ENCODE data around the gene KRT71.
"Not testable (repeated sequence)": the region's sequence is repeated elsewhere in the genome, so short reads cannot be mapped to it uniquely, and the experiment has no call there.

The KRT71 gene

DNA sequence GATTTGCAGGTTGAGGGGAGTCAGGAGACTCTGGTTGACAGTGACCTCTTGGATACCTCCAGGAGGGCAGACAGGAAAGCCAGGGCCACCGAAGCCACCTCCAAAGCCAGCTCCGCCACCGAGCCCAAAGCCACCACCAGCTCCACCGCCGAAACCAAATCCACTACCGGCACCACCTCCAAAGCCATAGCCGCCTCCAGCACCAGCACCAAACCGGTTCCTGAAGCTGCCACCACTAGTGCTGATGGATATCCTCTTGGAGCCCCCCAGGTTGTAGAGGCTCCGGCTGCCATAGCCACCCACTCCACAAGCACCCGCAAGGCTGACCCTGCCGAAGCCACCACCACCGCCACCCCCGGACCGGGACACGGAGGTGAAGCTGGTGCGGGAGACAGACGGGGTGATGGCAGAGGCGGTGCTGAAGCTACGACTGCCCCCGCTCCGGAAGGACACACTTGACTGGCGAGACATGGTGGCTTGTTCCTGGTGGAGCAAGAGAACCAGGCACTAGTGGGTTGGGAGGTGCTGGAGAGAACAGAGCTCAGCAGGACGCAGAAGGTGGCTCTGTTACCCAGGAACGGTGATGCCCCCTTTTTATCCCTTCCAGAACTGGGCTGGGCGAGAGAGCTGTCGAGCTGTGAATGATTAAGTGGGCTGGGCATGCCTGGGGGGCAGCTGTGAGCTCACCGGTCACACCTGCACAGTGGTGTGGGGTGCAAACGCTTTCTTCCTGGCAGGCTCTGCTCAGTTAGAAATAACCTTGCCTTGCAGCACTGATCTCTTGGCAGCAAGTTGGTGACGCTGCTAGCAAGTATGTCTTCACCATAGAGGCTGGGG lies 32.9 kb downstream of the KRT71 start, which contains the start of gene KRT5:
Gene KRT5 (minus strand): TSS at position 569 of the 837 bp plus-strand sequence. CDS start 98 bp downstream, at position 471.
- no peak for DNase-seq

DNA sequence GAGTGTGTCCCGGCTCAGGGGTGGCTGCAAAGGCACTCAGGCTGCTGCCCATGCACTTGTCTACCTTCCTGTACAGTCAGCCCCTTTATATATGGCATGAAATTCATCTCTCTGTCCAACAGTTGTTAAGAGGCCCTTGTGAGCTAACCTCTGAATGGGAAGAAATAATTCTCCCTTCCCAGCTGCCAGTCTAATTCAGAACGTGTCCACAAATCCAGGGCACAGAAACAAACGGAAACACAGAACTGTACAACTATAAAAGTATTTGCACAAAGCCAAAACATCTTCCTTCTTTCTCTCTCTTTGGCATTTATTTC lies 33.6 kb downstream of the KRT71 start:
- DNase-seq, result no peak

DNA sequence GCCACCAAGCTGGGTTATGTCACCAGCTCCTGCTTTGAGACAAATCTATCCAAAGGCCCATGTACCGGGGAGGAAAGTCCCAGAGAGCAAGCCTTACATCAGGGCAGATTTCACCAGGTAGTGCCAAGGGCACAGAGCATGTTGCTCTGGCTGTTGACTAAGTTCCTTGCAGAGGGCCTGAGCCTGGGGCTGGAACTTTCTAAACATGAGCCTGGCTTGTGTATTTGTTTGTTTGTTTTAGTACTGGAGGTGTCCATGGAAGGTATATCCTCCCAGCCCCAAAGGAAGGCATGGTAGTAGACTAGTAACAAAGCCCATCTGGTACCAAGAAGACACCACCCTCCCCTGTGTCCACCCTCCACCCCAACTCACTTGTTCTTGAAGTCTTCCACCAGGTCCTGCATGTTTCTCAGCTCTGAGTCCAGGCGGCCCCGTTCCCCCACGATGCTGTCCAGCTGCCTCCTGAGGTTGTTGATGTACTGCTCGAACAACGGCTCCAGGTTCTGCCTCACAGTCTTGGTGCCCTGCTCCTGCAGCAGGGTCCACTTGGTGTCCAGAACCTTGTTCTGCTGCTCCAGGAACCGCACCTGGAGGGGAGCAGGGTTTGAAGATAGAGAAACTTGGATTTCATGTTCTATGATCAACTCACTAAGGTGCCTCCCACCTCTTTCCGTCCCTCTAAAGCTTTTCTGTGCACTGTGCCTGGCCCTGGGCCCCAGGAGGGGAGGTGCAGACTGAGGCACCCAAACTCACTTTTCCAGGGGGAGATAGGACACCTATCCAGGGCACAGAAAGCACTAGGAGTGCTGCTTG lies 34.2 kb downstream of the KRT71 start:
- DNase-seq, result no peak

DNA sequence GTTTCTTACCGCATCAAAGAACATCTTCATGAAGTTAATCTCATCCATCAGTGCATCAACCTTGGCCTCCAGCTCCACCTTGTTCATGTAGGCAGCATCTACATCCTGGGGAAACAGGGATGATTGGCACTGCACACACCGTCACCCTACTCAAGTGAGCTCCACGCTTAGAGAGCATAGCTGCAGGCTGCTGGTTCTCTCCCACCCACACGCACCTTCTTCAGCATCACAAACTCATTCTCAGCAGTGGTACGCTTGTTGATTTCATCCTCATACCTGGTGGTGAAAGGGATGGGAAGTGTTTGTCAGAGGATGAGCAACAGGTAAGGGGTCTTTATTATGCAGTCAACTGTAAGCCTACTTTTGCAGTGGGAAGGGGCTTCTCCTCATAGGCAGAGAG lies 35.1 kb downstream of the KRT71 start:
- DNase-seq, result no peak

DNA sequence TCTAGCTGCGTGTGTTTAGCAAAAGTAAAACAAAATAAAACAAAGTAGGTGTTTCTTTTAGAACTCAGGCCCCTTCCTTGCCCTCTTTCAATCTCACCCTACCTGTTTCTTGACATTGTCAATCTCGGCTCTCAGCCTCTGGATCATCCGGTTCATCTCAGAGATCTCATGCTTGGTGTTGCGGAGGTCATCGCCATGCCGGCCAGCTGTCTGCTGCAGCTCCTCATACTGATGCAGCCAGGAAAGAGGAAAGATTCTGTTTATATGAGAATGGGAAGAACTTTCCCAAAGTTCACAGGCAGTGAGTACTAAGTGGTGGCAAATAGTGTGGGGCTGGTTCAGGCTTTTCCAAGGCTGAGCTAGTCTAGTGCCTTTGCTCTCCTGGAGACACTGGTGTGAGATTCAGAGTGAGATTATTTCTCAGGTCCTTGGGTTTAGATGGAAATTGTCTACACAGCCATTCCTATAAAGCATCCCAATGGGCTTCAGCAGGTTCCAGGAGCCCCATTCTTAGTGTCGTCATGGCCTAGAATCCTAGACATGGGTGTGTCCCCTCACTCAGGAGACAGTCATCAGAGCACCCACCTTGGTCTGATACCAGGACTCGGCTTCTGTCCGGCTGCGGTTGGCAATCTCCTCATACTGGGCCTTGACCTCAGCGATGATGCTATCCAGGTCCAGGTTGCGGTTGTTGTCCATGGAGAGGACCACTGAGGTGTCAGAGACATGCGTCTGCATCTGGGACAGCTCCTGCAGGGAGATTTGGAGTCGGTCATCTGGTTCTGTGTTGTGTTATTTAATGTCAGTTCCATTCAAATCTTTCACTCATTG lies 35.7 kb downstream of the KRT71 start:
- DNase-seq, result no peak

DNA sequence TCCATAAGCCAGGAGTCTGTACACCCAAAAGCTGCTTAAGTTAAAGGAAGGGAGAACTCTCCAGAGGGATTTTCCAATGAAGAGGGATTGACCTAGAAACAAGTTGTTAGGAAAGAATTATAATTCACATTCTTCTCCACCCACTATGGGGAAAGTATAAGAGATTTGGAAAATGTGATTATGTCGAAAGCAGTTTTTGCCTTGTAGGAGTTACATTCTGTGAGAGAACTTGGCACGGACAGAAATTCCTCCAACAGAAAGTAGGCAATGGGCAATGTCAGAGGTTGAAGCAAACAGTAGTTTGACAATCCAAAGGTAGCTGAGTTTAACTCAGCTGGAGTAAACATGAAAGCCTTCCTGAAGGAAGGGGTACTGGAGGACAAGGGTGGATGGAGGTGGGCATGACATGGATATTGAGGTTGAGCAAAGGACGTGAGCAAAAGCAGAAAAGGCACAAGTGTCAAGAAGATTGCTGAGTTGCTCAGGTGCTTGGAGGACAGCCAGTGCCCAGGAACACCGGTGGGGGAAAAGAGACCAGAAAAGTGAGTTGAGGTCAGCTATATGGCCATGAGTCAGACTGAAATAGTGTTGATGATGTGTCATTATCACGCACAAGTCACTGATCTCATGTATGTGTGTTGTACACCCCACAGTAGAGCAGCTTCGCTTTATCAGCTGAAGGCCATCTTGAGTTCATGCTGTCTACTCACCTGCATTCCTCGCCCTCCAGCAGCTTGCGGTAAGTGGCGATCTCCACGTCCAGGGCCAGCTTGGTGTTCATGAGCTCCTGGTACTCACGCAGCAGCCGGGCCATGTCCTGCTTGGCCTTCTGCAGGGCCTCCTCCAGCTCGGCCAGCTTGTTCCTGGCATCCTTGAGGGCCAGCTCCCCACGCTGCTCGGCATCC lies 36.8 kb downstream of the KRT71 start:
- DNase-seq, result no peak

DNA sequence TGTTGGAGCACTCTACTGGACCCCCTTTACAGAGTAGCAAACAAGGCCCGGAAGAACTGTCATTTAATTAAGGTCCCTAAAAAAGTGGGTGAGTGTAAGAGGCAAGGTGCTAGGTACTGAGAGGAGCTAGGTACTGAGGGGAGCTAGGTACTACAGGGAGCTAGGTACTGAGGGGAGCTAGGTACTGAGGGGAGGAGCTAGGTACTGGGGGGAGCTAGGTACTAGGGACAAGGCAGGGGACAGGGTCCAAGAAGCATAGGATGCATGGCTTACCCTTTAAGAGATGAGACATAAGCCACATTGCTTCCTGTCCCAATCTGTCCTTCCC lies 37.7 kb downstream of the KRT71 start:
- DNase-seq, result no peak

DNA sequence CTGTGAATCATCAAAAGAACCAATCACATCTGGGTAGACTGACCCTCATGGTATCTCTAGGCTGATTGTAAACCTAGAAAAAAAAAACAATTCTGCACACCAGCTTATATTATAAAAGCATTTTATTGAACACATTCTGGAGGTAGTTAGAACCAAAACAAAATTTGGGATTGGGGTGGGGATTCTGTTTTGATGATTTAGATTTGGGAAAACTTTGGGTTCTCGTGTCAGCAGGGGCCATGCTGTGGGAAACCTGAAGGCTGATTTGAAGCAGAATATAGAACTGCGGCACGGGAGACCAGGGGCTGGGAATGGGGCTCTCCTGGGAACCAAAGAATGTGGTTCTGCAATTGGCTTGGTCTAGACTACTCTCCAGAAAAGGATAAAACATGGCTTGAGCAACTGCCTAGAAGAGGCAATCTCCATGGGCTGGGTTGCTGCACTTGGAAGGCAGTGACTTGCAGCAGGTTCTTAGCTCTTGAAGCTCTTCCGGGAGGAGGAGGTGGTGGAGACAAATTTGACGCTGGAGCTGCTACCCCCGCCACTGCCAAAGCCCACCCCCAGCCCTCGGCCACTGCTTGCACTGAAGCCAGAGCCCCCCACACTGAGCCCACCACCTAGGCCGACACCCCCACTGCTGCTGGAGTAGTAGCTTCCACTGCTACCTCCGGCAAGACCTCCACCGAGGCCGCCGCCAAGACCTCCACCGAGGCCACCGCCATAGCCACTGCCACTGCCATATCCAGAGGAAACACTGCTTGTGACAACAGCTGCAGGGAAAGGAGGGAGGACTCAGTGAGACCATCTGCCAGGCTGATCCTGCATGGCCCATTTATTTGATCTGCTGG lies 38.2 kb downstream of the KRT71 start:
- no peak for DNase-seq

DNA sequence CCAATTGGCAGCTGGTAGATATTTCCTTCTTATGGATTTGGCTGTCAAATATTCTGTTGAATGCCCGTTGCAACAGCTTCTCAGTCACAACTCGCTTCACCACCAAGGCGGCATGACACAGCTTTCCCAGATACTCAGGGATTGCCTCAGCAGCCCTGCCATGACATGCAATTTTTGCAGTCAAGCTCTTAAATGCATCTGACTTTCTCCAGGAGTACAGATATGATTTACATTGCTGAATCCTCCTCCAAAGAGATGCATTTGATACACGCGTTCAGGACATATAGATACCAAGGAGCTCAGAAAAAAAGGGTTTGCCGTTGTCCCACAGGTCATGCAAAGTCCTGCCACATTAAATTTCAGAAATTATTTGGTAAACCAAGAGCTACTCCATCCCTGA lies 39.2 kb downstream of the KRT71 start:
- no peak for DNase-seq

DNA sequence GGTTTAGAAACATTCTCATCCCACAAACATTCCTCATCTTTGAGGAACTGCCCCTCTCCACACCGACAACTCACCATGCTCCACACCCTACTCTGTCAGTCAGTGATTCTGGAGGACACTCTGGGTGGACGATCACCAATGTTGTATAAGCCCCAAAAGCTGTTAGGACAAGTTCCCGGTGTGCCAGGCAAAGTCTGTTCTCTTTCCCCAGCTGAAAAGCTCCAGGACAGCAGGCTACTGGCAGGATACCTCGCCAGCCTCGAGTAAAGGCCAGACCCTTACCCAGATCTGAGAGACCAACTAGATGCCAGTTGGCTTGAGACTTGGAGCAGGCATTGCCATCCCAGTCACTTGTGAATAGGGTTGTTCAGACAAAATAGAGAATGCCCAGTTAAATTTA lies 44.7 kb downstream of the KRT71 start:
- no peak for DNase-seq

DNA sequence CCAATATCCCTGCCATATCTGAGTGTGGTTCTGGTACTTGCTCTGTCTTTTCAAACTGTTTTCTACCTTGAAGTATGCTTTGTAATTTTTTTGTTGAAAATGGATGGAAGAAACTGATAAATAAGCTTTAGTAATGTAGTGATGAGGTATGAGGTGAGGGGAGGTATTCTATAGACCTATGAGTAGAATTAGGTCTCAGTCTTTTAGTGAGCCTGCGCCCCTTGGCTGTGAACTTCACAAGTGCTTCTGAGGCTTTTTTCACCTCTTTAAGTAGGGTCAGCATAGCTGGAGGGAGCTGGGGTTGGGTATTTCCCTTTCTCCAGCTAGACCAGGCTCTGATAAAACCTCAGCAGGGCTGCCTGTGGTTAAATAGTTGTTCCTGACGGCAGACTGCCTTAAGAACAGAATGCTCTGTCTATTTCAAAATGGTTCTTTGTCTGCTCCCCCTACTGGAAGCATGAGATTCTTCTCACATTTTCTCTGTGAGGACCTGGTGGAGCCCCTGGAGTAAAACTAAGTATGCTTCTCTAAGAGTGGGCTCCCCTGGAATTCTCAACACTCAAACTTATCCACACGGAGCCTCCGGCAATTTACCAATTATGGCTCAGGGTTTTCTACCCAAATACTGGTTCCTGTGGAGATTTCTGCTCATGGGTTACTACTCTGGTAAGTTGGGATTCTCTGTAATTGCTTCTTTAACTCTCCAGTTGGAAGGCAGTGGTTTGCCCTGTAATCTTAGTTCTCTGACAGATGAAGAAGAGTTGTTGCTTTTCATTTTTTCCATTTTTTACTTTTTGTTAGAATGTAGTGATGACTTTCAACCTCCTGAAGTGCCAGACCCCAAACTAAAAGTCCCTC lies 45.9 kb downstream of the KRT71 start:
- no peak for DNase-seq

DNA sequence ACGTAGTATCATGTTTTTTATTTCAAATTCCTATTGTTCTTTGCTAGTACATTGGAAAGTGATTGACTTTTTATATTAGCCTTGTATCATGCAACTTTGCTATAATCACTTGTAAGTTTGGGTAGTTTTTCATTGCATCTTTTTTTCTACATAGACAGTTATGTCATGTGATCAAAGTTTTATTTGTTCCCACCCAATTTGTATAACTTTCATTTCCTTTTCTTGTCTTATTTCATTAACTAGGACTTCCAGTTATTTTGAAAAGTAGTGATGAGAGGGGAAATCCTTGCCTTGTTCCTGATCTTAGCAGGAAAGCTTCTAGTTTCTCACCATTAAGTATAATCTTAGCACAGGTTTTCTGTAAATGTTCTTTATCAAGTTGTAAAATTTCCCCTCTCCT lies 50.1 kb downstream of the KRT71 start:
- no peak for DNase-seq

DNA sequence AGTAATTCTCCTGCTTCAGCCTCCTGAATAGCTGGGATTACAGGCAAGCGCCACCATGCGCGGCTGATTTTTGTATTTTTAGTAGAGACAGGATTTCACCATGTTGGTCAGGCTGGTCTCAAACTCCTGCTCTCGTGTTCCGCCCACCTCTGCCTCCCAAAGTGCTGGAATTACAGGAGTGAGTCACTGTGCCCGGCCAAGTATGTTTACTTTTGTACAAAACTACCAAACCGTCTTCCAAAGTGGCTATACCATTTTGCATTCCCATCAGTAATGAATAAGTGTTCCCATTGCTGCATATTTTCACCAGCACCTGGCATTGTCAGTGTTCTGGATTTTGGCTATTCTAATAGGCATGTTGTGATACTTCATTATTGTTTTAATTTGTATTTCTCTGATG lies 51.5 kb downstream of the KRT71 start:
- DNase-seq, result no peak

DNA sequence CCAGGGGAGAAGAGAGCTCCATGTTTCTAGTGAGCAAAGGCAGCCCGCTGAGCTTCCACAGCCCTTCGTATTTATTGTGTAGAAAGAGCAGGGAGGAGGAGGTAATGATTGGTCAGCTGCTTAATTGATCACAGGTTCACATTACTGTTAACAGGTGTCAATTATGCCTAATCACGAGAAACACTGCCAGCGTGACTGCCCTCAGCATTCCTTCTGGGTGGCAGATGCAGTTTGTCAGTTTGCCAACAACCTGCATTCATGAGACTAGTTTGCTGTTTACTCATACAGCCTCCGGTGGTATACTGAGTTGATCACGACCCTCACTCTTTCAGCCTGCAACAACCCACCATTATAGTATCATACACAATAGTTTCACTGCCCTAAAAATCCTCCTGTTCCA lies 52.4 kb downstream of the KRT71 start:
- not testable (repeated sequence) for DNase-seq

DNA sequence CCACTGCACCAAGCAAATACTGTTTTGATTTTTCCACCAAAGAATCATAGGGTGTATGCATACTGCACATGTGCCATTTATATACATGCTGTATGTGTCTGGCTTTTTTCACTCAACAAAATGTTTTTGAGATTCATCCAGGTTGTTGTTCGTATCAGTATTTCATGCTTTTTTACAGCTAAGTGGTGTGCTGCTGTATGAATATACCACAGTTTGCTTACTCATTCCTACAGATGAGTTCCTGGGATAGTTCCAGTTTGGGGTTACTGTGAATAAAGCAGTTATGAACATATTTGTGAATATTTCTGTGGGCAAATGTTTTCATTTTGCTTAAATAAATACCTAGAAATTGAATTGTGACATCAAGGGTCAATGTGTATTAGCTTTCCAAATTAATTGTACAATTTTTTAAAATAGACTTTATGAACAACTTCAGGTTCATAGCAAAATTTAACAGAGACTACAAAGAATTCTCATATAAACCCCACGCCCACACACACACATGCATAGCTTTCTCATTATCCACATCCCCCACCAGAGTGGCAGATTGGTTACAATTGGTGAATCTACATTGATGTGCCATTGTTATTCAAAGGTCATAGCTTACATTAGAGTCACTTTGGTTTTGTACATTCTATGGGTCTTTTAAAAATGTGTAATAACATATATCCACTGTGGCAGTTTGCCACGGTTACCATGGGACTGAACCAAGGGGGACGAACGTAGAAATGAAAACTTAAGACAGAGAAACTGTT lies 53.0 kb downstream of the KRT71 start:
- DNase-seq, result no peak

DNA sequence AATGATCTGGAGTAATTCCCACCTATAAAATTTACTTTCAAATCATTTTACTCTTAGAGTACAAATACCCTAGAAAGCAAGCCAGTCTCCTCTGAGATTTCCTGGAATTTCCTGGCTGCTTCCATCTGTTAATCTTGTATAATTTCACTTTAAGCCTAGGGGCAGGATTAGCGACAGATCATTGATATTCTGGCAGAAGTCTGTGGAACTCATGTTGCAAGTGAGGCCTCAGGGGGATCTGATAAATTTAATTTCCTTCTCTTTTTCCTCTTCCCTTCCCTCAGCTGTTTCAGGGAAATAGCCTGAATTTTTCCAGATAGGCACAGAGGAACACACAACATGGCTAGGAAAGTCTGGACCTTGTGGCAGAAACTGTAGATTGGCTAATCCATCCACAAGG lies 54.0 kb downstream of the KRT71 start:
- DNase-seq, result no peak

DNA sequence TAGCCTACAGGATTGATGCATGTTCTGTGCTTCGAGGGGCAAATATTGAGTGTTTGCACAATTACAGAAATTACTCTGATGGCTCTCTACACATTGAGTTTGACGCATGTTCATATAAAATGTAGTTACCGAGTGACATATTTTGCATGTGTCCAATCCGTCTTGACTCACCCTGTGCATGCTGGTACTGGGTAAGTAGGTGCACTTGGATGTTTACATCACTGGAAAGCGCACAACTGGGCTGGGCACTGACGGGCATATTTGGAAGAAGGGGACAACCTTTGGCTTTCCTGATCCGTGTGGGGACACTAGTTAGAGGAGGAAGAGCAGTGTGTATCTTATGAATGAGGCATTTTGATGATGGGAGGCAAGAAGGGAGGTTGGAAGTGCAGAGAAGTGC lies 55.0 kb downstream of the KRT71 start:
- no peak for DNase-seq

DNA sequence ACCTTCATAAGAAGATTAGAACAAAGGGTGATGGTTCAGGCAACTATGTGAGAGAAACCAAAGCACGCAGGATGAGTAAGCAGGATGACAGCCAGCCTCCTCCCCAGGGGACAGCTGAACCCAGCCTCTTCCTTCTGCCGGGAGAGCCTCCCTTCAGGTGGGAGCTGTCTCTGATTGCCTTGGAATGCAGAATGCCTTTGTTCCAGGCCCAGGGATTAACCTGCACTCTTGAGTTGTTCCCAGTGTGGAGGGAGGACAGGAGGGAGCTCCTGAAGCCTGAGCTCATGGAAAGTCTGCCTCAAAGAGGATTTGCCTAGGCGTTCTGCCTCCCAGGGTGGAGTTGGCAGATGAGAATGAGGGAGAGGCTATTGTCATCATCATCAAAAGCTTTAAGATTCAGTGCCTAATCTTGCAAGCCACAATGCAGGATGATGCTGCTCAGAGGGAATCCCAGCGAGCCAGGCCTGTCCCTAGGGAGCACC lies 56.3 kb downstream of the KRT71 start:
- DNase-seq, result no peak

DNA sequence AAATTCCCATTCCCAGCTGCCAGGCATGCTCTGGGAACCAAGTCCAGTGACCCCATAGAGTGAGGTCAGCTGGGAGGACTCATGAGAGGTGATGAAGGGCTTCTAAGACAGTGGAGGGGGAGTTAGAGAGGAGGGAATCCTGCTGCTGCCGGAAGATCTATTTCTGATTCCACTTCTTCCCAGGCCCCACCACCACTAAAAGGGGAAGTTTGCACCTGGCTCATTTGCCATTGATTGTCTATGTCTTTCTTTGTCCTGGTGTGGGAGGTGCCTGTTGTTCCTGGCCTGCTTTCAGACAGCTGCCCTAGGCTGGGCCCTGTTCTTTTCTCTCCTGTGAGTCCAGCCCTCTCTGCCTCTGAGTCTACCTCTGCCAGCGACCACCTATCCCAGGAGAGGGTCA lies 56.9 kb downstream of the KRT71 start:
- no peak for DNase-seq

Measured in right kidney (tissue), 1 donor.